IMR-90 (cell line): ENCODE results near the gene PLA2G2D. TPM values are rescaled to one million over a fixed set of nuclear protein-coding genes. Genes with fewer than 3 reads are reported as not detected.

Source experiments
- ATAC-seq: fragments of 200-7000 bp; cut with Tn5 transposase; 2 replicates; pipeline ENCODE4 v1.9.1; 2020; ENCODE audit warnings: low read depth, mild to moderate bottlenecking, moderate library complexity
- BruUV-seq: library from RNA; stranded (reverse); fragments of 400-500 nt; replicated peaks from 2 replicates; lab custom pipeline; 2021; lab: Mats Ljungman, UMichigan
- CTCF ChIA-PET: fragments of 300-600 bp; formaldehyde crosslinking; extraction: SDS; loops from one replicate; lab custom pipeline; 2021; ENCODE audit warnings: antibody characterized with exemption; lab: Yijun Ruan, JAX
- POLR2A ChIA-PET: fragments of 300-600 bp; sonication (Branson Sonifier 250); formaldehyde crosslinking; loops from one replicate; lab custom pipeline; 2022; ENCODE audit warnings: antibody characterized with exemption; ENCODE audit not compliant: unreplicated experiment; lab: Charles Lee
- DNase-seq: peaks from one replicate; pipeline ENCODE4 v3.0.0; 2013
- H2AFZ ChIP-seq: replicated peaks from 2 replicates; pipeline ENCODE3; 2013; ENCODE audit warnings: low read length, mild to moderate bottlenecking; ENCODE audit not compliant: poor library complexity
- H2AK5ac ChIP-seq: 2 replicates; pipeline ENCODE4 v1.6.1; 2013; ENCODE audit warnings: low read depth, low read length, inconsistent platforms
- H2AK9ac ChIP-seq: replicated peaks from 2 replicates; pipeline ENCODE3; 2013; ENCODE audit warnings: mild to moderate bottlenecking, low read depth, low read length, moderate library complexity; ENCODE audit not compliant: poor library complexity
- H2BK120ac ChIP-seq: 2 replicates; pipeline ENCODE4 v1.6.1; 2013; ENCODE audit warnings: low read depth, low read length, inconsistent platforms
- H2BK15ac ChIP-seq: 3 replicates; pipeline ENCODE4 v1.6.1; 2013; ENCODE audit warnings: low read depth, low read length, inconsistent platforms
- H2BK20ac ChIP-seq: 2 replicates; pipeline ENCODE4 v1.6.1; 2013; ENCODE audit warnings: low read depth, mild to moderate bottlenecking, inconsistent platforms, low read length, moderate library complexity
- H2BK5ac ChIP-seq: 2 replicates; pipeline ENCODE4 v1.6.1; 2013; ENCODE audit warnings: mild to moderate bottlenecking, low read depth, low read length, inconsistent platforms; ENCODE audit not compliant: poor library complexity, severe bottlenecking
- H3K14ac ChIP-seq: replicated peaks from 2 replicates; pipeline ENCODE4 v1.6.1; 2013; ENCODE audit warnings: low read depth, low read length, inconsistent platforms
- H3K18ac ChIP-seq: 2 replicates; pipeline ENCODE4 v1.6.1; 2013; ENCODE audit warnings: low read depth, low read length, control low read depth
- H3K23ac ChIP-seq: 2 replicates; pipeline ENCODE4 v1.6.1; 2013; ENCODE audit warnings: low read depth, low read length, inconsistent platforms
- H3K27ac ChIP-seq: 2 replicates; pipeline ENCODE4 v1.5.1; 2013; ENCODE audit warnings: mild to moderate bottlenecking, control low read depth, low read length; ENCODE audit not compliant: insufficient read depth
- H3K27me3 ChIP-seq: 2 replicates; pipeline ENCODE4 v1.6.1; 2013; ENCODE audit warnings: low read length; ENCODE audit not compliant: control insufficient read depth, insufficient read depth
- H3K36me3 ChIP-seq: 2 replicates; pipeline ENCODE4 v1.6.1; 2013; ENCODE audit warnings: low read length, mixed read lengths; ENCODE audit not compliant: control insufficient read depth, insufficient read depth
- H3K4ac ChIP-seq: 2 replicates; pipeline ENCODE4 v1.6.1; 2013; ENCODE audit warnings: low read depth, low read length, inconsistent platforms
- H3K4me1 ChIP-seq: 2 replicates; pipeline ENCODE4 v1.6.1; 2013; ENCODE audit warnings: low read length, mixed read lengths; ENCODE audit not compliant: control insufficient read depth, insufficient read depth
- H3K4me2 ChIP-seq: 2 replicates; pipeline ENCODE4 v1.6.1; 2013; ENCODE audit warnings: low read depth, mild to moderate bottlenecking, control low read depth, low read length, moderate library complexity
- H3K4me3 ChIP-seq: 2 replicates; pipeline ENCODE4 v1.5.1; 2013; ENCODE audit warnings: low read depth, mild to moderate bottlenecking, control low read depth, low read length, moderate library complexity; ENCODE audit not compliant: insufficient read depth
- H3K56ac ChIP-seq: 2 replicates; pipeline ENCODE4 v1.6.1; 2013; ENCODE audit warnings: low read length, inconsistent platforms; ENCODE audit not compliant: insufficient read depth; ENCODE audit errors: extremely low read depth
- H3K79me1 ChIP-seq, 2 experiments: 2 replicates each; pipeline ENCODE4 v1.6.1; 2013; ENCODE audit warnings: low read length in 2 of 2, inconsistent platforms in 1 of 2, low read depth in 1 of 2
- H3K9ac ChIP-seq: 2 replicates; pipeline ENCODE4 v1.6.1; 2013; ENCODE audit warnings: low read depth, low read length, control low read depth
- H3K9me1 ChIP-seq: 2 replicates; pipeline ENCODE4 v1.6.1; 2013; ENCODE audit warnings: low read length, inconsistent platforms; ENCODE audit not compliant: insufficient read depth
- H3K9me3 ChIP-seq: 2 replicates; pipeline ENCODE4 v1.6.1; 2013; ENCODE audit warnings: low read length; ENCODE audit not compliant: control insufficient read depth, insufficient read depth
- H4K20me1 ChIP-seq: 2 replicates; pipeline ENCODE4 v1.6.1; 2013; ENCODE audit warnings: low read length, inconsistent platforms; ENCODE audit not compliant: insufficient read depth
- H4K5ac ChIP-seq: 2 replicates; pipeline ENCODE4 v1.6.1; 2013; ENCODE audit warnings: mild to moderate bottlenecking, low read depth, low read length, control low read depth
- H4K8ac ChIP-seq, 2 experiments: 2 replicates each; pipeline ENCODE4 v1.6.1; 2013; ENCODE audit warnings: low read depth in 2 of 2, low read length in 2 of 2, control low read depth in 1 of 2, inconsistent platforms in 1 of 2
- H4K91ac ChIP-seq: 2 replicates; pipeline ENCODE4 v1.6.1; 2013; ENCODE audit warnings: low read depth, low read length, inconsistent platforms; ENCODE audit not compliant: insufficient read depth
- BHLHE40 ChIP-seq: fragments of 150-350 bp; IDR thresholded peaks from 2 replicates; pipeline ENCODE4 v1.6.1; 2016; ENCODE audit warnings: mild to moderate bottlenecking, low read depth, low read length
- CEBPB ChIP-seq: IDR thresholded peaks from 2 replicates; pipeline ENCODE4 v1.6.1; 2012; ENCODE audit warnings: low read depth, low read length, improper control_type of control experiment
- CHD1 ChIP-seq: IDR thresholded peaks from 2 replicates; pipeline ENCODE4 v1.6.1; 2012; ENCODE audit warnings: low read depth, low read length, improper control_type of control experiment
- FOS ChIP-seq: fragments of 150-350 bp; IDR thresholded peaks from 2 replicates; pipeline ENCODE4 v1.6.1; 2016; ENCODE audit warnings: low read depth, low read length
- MAFK ChIP-seq: IDR thresholded peaks from 2 replicates; pipeline ENCODE4 v1.6.1; 2012; ENCODE audit warnings: low read depth, low read length, improper control_type of control experiment
- MAZ ChIP-seq: IDR thresholded peaks from 2 replicates; pipeline ENCODE4 v1.6.1; 2012; ENCODE audit warnings: low read depth, mild to moderate bottlenecking, low read length, improper control_type of control experiment, moderate library complexity, borderline replicate concordance
- MXI1 ChIP-seq: IDR thresholded peaks from 2 replicates; pipeline ENCODE4 v1.6.1; 2012; ENCODE audit warnings: low read depth, mild to moderate bottlenecking, low read length, moderate library complexity, borderline replicate concordance
- NFE2L2 ChIP-seq: fragments of 150-350 bp; IDR thresholded peaks from 2 replicates; pipeline ENCODE4 v1.6.1; 2016; ENCODE audit warnings: low read depth, mild to moderate bottlenecking, low read length
- POLR2A ChIP-seq: IDR thresholded peaks from 2 replicates; pipeline ENCODE4 v1.6.1; 2012; ENCODE audit warnings: mild to moderate bottlenecking, low read depth, low read length
- RAD21 ChIP-seq: IDR thresholded peaks from 2 replicates; pipeline ENCODE4 v1.6.1; 2012; ENCODE audit warnings: low read length, improper control_type of control experiment
- RCOR1 ChIP-seq: IDR thresholded peaks from 2 replicates; pipeline ENCODE4 v1.6.1; 2012; ENCODE audit warnings: mild to moderate bottlenecking, low read length, improper control_type of control experiment; ENCODE audit not compliant: insufficient replicate concordance
- RFX5 ChIP-seq: IDR thresholded peaks from 2 replicates; pipeline ENCODE4 v1.8.0; 2012; ENCODE audit warnings: low read depth, mild to moderate bottlenecking, low read length, moderate library complexity
- SMC3 ChIP-seq: fragments of 150-350 bp; IDR thresholded peaks from 2 replicates; pipeline ENCODE4 v1.6.1; 2016; ENCODE audit warnings: low read depth, mild to moderate bottlenecking, antibody characterized with exemption, low read length, moderate library complexity
- WGBS, 2 experiments: methylation state at CpG; one replicate each; pipeline versions ENCODE4 v1.1.5 to v1.1.7; 2013; ENCODE audit warnings: missing lambda C conversion rate in 2 of 2; ENCODE audit not compliant: insufficient read length in 1 of 2; ENCODE audit errors: extremely low coverage in 2 of 2; 5-methylcytosine and 5-hydroxymethylcytosine counted together
- dilution Hi-C: fragments of 300-500 bp; cut with HindIII; formaldehyde crosslinking; loops from one replicate; pipeline ENCODE4 v1.14.3; 2018; ENCODE audit warnings: low sequenced_read_pairs; ENCODE audit not compliant: unreplicated experiment
- in situ Hi-C: fragments of 300-500 bp; cut with MboI; formaldehyde crosslinking; loops from 3 replicates; pipeline ENCODE4 v1.14.3; 2019; ENCODE audit warnings: low sequenced_read_pairs, inconsistent platforms, mixed read lengths
- intact Hi-C: fragments of 100-400 bp; cut with micrococcal nuclease; formaldehyde crosslinking; loops from 2 replicates; pipeline ENCODE4 v1.10.0; 2022
- polyA plus RNA-seq, 3 experiments: library from polyadenylated mRNA; depleted of rRNA; stranded (reverse); fragments of >200 nt; gene quantifications; 2 replicates each; pipeline ENCODE4 v1.2.3, GENCODE V29; 2012; ENCODE audit warnings: low replicate concordance in 1 of 3
- total RNA-seq: library from RNA; depleted of rRNA; stranded (reverse); fragments of >200 nt; gene quantifications from 2 replicates; pipeline ENCODE4 v1.2.3, GENCODE V29; 2012
- TF ChIP-seq, protein P1 (sequence below): conservative IDR thresholded peaks from 2 replicates; pipeline ENCODE4 v1.5.1; 2012; ENCODE audit warnings: mild to moderate bottlenecking, low read depth, low read length, improper control_type of control experiment
- TF ChIP-seq, protein P2 (sequence below): fragments of 150-350 bp; IDR thresholded peaks from 2 replicates; pipeline ENCODE4 v1.6.1; 2016; ENCODE audit warnings: low read depth, mild to moderate bottlenecking, low read length, moderate library complexity, borderline replicate concordance
- TF ChIP-seq, protein P3 (sequence below): fragments of 150-350 bp; IDR thresholded peaks from 2 replicates; pipeline ENCODE4 v1.6.1; 2017; ENCODE audit warnings: mild to moderate bottlenecking, antibody characterized with exemption, low read length, low read depth

The PLA2G2D gene
- total and polyA plus RNA-seq, 2 of the 4 experiments (the other 2 are of a cell fraction): not detected

DNA sequence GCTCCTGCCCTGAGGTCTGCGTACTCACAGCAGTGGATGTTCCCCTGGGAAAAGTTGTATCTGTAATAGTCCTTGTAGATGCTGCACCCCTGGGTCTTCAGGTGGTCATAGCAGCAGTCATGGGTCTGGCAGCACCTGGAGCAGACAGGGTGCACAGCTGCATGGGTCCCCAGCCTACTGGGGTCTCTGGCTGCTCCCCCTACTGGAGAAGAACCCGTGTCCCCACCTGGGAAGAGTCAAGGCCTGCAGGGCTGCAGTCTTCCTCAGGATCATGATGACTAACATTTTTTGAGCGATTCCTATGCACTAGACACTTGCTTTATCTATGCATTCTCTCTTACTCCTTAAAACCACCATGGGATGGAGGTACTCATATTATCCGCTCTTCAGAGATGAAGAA, 3.9 kb downstream of the PLA2G2D start:
- DNase-seq (no peak), ATAC-seq (no peak)
- H3K4me3 ChIP-seq: no peak overlapping the region
- no peak overlapping the region for H2AFZ ChIP-seq
- H4K91ac ChIP-seq: no peak overlapping the region
- intact Hi-C loops (no loop called here), in situ Hi-C loops (no loop called here), dilution Hi-C loops (no loop called here)
- H2BK15ac ChIP-seq: no peak overlapping the region
- H3K4ac ChIP-seq: no peak overlapping the region
- no TSS peak for BruUV-seq
- H3K18ac ChIP-seq: no peak overlapping the region
- no peaks in the 10 kb centered on the region for H3K4me1 ChIP-seq
- no peak overlapping the region for H2BK5ac ChIP-seq
- H3K23ac ChIP-seq: no peak overlapping the region
- no peak overlapping the region for H2AK9ac ChIP-seq
- H3K9me3 ChIP-seq: no peaks in the 10 kb centered on the region
- H3K27me3 ChIP-seq: peaks cover 25% of the 10 kb centered on the region
- H3K9me1 ChIP-seq: no peaks in the 10 kb centered on the region
- POLR2A ChIA-PET: no interaction called here
- no peak overlapping the region for H4K5ac ChIP-seq
- no peak overlapping the region for H3K27ac ChIP-seq
- no peak overlapping the region for H3K4me2 ChIP-seq
- 86% methylated on average over 1 of the region's 4 CpGs; no CpG with 5 or more reads in 1 of the 2 experiments for WGBS, 2 experiments
- H4K8ac ChIP-seq: no peak overlapping the region
- no peak for TF ChIP-seq POLR2A
- TF ChIP-seq, protein P1, sequence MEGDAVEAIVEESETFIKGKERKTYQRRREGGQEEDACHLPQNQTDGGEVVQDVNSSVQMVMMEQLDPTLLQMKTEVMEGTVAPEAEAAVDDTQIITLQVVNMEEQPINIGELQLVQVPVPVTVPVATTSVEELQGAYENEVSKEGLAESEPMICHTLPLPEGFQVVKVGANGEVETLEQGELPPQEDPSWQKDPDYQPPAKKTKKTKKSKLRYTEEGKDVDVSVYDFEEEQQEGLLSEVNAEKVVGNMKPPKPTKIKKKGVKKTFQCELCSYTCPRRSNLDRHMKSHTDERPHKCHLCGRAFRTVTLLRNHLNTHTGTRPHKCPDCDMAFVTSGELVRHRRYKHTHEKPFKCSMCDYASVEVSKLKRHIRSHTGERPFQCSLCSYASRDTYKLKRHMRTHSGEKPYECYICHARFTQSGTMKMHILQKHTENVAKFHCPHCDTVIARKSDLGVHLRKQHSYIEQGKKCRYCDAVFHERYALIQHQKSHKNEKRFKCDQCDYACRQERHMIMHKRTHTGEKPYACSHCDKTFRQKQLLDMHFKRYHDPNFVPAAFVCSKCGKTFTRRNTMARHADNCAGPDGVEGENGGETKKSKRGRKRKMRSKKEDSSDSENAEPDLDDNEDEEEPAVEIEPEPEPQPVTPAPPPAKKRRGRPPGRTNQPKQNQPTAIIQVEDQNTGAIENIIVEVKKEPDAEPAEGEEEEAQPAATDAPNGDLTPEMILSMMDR: no peak
- TF ChIP-seq, protein P2, sequence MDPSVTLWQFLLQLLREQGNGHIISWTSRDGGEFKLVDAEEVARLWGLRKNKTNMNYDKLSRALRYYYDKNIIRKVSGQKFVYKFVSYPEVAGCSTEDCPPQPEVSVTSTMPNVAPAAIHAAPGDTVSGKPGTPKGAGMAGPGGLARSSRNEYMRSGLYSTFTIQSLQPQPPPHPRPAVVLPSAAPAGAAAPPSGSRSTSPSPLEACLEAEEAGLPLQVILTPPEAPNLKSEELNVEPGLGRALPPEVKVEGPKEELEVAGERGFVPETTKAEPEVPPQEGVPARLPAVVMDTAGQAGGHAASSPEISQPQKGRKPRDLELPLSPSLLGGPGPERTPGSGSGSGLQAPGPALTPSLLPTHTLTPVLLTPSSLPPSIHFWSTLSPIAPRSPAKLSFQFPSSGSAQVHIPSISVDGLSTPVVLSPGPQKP: no peak
- TF ChIP-seq NFE2L2: no peak
- TF ChIP-seq MAFK: no peak
- TF ChIP-seq BHLHE40: no peak
- TF ChIP-seq, protein P3, sequence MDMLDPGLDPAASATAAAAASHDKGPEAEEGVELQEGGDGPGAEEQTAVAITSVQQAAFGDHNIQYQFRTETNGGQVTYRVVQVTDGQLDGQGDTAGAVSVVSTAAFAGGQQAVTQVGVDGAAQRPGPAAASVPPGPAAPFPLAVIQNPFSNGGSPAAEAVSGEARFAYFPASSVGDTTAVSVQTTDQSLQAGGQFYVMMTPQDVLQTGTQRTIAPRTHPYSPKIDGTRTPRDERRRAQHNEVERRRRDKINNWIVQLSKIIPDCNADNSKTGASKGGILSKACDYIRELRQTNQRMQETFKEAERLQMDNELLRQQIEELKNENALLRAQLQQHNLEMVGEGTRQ: no peak
- TF ChIP-seq RFX5: no peak
- no peak for TF ChIP-seq RAD21
- no peak for TF ChIP-seq FOS
- TF ChIP-seq SMC3: no peak
- no peak for TF ChIP-seq MXI1
- no peak for TF ChIP-seq MAZ
- no peak for TF ChIP-seq CHD1
- no peak for TF ChIP-seq RCOR1
- TF ChIP-seq CEBPB: no peak
- no peak overlapping the region for H3K14ac ChIP-seq
- no peaks in the 10 kb centered on the region for H3K79me1 ChIP-seq
- no peaks in the 10 kb centered on the region for H3K36me3 ChIP-seq
- CTCF ChIA-PET: interaction anchor here (1.0 kb wide), 1 partner anchor 9 kb away, joined by 3 read pairs; no protein-coding TSS in a partner anchor
- H3K9ac ChIP-seq: no peak overlapping the region
- no peak overlapping the region for H3K56ac ChIP-seq
- H2BK120ac ChIP-seq: no peak overlapping the region
- H2AK5ac ChIP-seq: no peak overlapping the region
- no peak overlapping the region for H2BK20ac ChIP-seq
- H4K20me1 ChIP-seq: no peaks in the 10 kb centered on the region
